IMR-90 (cell line): ENCODE measurements around the gene DDX31. TPM values are rescaled to one million over a fixed set of nuclear protein-coding genes. Genes with fewer than 3 reads are reported as not detected.

Source experiments
- ATAC-seq: fragments of 200-7000 bp; cut with Tn5 transposase; 2 replicates; pipeline ENCODE4 v1.9.1; 2020; ENCODE audit warnings: low read depth, mild to moderate bottlenecking, moderate library complexity
- BruUV-seq: library from RNA; stranded (reverse); fragments of 400-500 nt; replicated peaks from 2 replicates; lab custom pipeline; 2021; lab: Mats Ljungman, UMichigan
- CTCF ChIA-PET: fragments of 300-600 bp; formaldehyde crosslinking; extraction: SDS; loops from one replicate; lab custom pipeline; 2021; ENCODE audit warnings: antibody characterized with exemption; lab: Yijun Ruan, JAX
- POLR2A ChIA-PET: fragments of 300-600 bp; sonication (Branson Sonifier 250); formaldehyde crosslinking; loops from one replicate; lab custom pipeline; 2022; ENCODE audit warnings: antibody characterized with exemption; ENCODE audit not compliant: unreplicated experiment; lab: Charles Lee
- DNase-seq: peaks from one replicate; pipeline ENCODE4 v3.0.0; 2013
- H2AFZ ChIP-seq: replicated peaks from 2 replicates; pipeline ENCODE3; 2013; ENCODE audit warnings: low read length, mild to moderate bottlenecking; ENCODE audit not compliant: poor library complexity
- H2AK5ac ChIP-seq: 2 replicates; pipeline ENCODE4 v1.6.1; 2013; ENCODE audit warnings: low read depth, low read length, inconsistent platforms
- H2AK9ac ChIP-seq: replicated peaks from 2 replicates; pipeline ENCODE3; 2013; ENCODE audit warnings: mild to moderate bottlenecking, low read depth, low read length, moderate library complexity; ENCODE audit not compliant: poor library complexity
- H2BK120ac ChIP-seq: 2 replicates; pipeline ENCODE4 v1.6.1; 2013; ENCODE audit warnings: low read depth, low read length, inconsistent platforms
- H2BK15ac ChIP-seq: 3 replicates; pipeline ENCODE4 v1.6.1; 2013; ENCODE audit warnings: low read depth, low read length, inconsistent platforms
- H2BK20ac ChIP-seq: 2 replicates; pipeline ENCODE4 v1.6.1; 2013; ENCODE audit warnings: low read depth, mild to moderate bottlenecking, inconsistent platforms, low read length, moderate library complexity
- H2BK5ac ChIP-seq: 2 replicates; pipeline ENCODE4 v1.6.1; 2013; ENCODE audit warnings: mild to moderate bottlenecking, low read depth, low read length, inconsistent platforms; ENCODE audit not compliant: poor library complexity, severe bottlenecking
- H3K14ac ChIP-seq: replicated peaks from 2 replicates; pipeline ENCODE4 v1.6.1; 2013; ENCODE audit warnings: low read depth, low read length, inconsistent platforms
- H3K18ac ChIP-seq: 2 replicates; pipeline ENCODE4 v1.6.1; 2013; ENCODE audit warnings: low read depth, low read length, control low read depth
- H3K23ac ChIP-seq: 2 replicates; pipeline ENCODE4 v1.6.1; 2013; ENCODE audit warnings: low read depth, low read length, inconsistent platforms
- H3K27ac ChIP-seq: 2 replicates; pipeline ENCODE4 v1.5.1; 2013; ENCODE audit warnings: mild to moderate bottlenecking, control low read depth, low read length; ENCODE audit not compliant: insufficient read depth
- H3K27me3 ChIP-seq: 2 replicates; pipeline ENCODE4 v1.6.1; 2013; ENCODE audit warnings: low read length; ENCODE audit not compliant: control insufficient read depth, insufficient read depth
- H3K36me3 ChIP-seq: 2 replicates; pipeline ENCODE4 v1.6.1; 2013; ENCODE audit warnings: low read length, mixed read lengths; ENCODE audit not compliant: control insufficient read depth, insufficient read depth
- H3K4ac ChIP-seq: 2 replicates; pipeline ENCODE4 v1.6.1; 2013; ENCODE audit warnings: low read depth, low read length, inconsistent platforms
- H3K4me1 ChIP-seq: 2 replicates; pipeline ENCODE4 v1.6.1; 2013; ENCODE audit warnings: low read length, mixed read lengths; ENCODE audit not compliant: control insufficient read depth, insufficient read depth
- H3K4me2 ChIP-seq: 2 replicates; pipeline ENCODE4 v1.6.1; 2013; ENCODE audit warnings: low read depth, mild to moderate bottlenecking, control low read depth, low read length, moderate library complexity
- H3K4me3 ChIP-seq: 2 replicates; pipeline ENCODE4 v1.5.1; 2013; ENCODE audit warnings: low read depth, mild to moderate bottlenecking, control low read depth, low read length, moderate library complexity; ENCODE audit not compliant: insufficient read depth
- H3K56ac ChIP-seq: 2 replicates; pipeline ENCODE4 v1.6.1; 2013; ENCODE audit warnings: low read length, inconsistent platforms; ENCODE audit not compliant: insufficient read depth; ENCODE audit errors: extremely low read depth
- H3K79me1 ChIP-seq, 2 experiments: 2 replicates each; pipeline ENCODE4 v1.6.1; 2013; ENCODE audit warnings: low read length in 2 of 2, inconsistent platforms in 1 of 2, low read depth in 1 of 2
- H3K9ac ChIP-seq: 2 replicates; pipeline ENCODE4 v1.6.1; 2013; ENCODE audit warnings: low read depth, low read length, control low read depth
- H3K9me1 ChIP-seq: 2 replicates; pipeline ENCODE4 v1.6.1; 2013; ENCODE audit warnings: low read length, inconsistent platforms; ENCODE audit not compliant: insufficient read depth
- H3K9me3 ChIP-seq: 2 replicates; pipeline ENCODE4 v1.6.1; 2013; ENCODE audit warnings: low read length; ENCODE audit not compliant: control insufficient read depth, insufficient read depth
- H4K20me1 ChIP-seq: 2 replicates; pipeline ENCODE4 v1.6.1; 2013; ENCODE audit warnings: low read length, inconsistent platforms; ENCODE audit not compliant: insufficient read depth
- H4K5ac ChIP-seq: 2 replicates; pipeline ENCODE4 v1.6.1; 2013; ENCODE audit warnings: mild to moderate bottlenecking, low read depth, low read length, control low read depth
- H4K8ac ChIP-seq, 2 experiments: 2 replicates each; pipeline ENCODE4 v1.6.1; 2013; ENCODE audit warnings: low read depth in 2 of 2, low read length in 2 of 2, control low read depth in 1 of 2, inconsistent platforms in 1 of 2
- H4K91ac ChIP-seq: 2 replicates; pipeline ENCODE4 v1.6.1; 2013; ENCODE audit warnings: low read depth, low read length, inconsistent platforms; ENCODE audit not compliant: insufficient read depth
- BHLHE40 ChIP-seq: fragments of 150-350 bp; IDR thresholded peaks from 2 replicates; pipeline ENCODE4 v1.6.1; 2016; ENCODE audit warnings: mild to moderate bottlenecking, low read depth, low read length
- CEBPB ChIP-seq: IDR thresholded peaks from 2 replicates; pipeline ENCODE4 v1.6.1; 2012; ENCODE audit warnings: low read depth, low read length, improper control_type of control experiment
- CHD1 ChIP-seq: IDR thresholded peaks from 2 replicates; pipeline ENCODE4 v1.6.1; 2012; ENCODE audit warnings: low read depth, low read length, improper control_type of control experiment
- FOS ChIP-seq: fragments of 150-350 bp; IDR thresholded peaks from 2 replicates; pipeline ENCODE4 v1.6.1; 2016; ENCODE audit warnings: low read depth, low read length
- MAFK ChIP-seq: IDR thresholded peaks from 2 replicates; pipeline ENCODE4 v1.6.1; 2012; ENCODE audit warnings: low read depth, low read length, improper control_type of control experiment
- MXI1 ChIP-seq: IDR thresholded peaks from 2 replicates; pipeline ENCODE4 v1.6.1; 2012; ENCODE audit warnings: low read depth, mild to moderate bottlenecking, low read length, moderate library complexity, borderline replicate concordance
- RAD21 ChIP-seq: IDR thresholded peaks from 2 replicates; pipeline ENCODE4 v1.6.1; 2012; ENCODE audit warnings: low read length, improper control_type of control experiment
- RCOR1 ChIP-seq: IDR thresholded peaks from 2 replicates; pipeline ENCODE4 v1.6.1; 2012; ENCODE audit warnings: mild to moderate bottlenecking, low read length, improper control_type of control experiment; ENCODE audit not compliant: insufficient replicate concordance
- SMC3 ChIP-seq: fragments of 150-350 bp; IDR thresholded peaks from 2 replicates; pipeline ENCODE4 v1.6.1; 2016; ENCODE audit warnings: low read depth, mild to moderate bottlenecking, antibody characterized with exemption, low read length, moderate library complexity
- WGBS, 2 experiments: methylation state at CpG; one replicate each; pipeline versions ENCODE4 v1.1.5 to v1.1.7; 2013; ENCODE audit warnings: missing lambda C conversion rate in 2 of 2; ENCODE audit not compliant: insufficient read length in 1 of 2; ENCODE audit errors: extremely low coverage in 2 of 2; 5-methylcytosine and 5-hydroxymethylcytosine counted together
- dilution Hi-C: fragments of 300-500 bp; cut with HindIII; formaldehyde crosslinking; loops from one replicate; pipeline ENCODE4 v1.14.3; 2018; ENCODE audit warnings: low sequenced_read_pairs; ENCODE audit not compliant: unreplicated experiment
- in situ Hi-C: fragments of 300-500 bp; cut with MboI; formaldehyde crosslinking; loops from 3 replicates; pipeline ENCODE4 v1.14.3; 2019; ENCODE audit warnings: low sequenced_read_pairs, inconsistent platforms, mixed read lengths
- intact Hi-C: fragments of 100-400 bp; cut with micrococcal nuclease; formaldehyde crosslinking; loops from 2 replicates; pipeline ENCODE4 v1.10.0; 2022
- polyA plus RNA-seq, 3 experiments: library from polyadenylated mRNA; depleted of rRNA; stranded (reverse); fragments of >200 nt; gene quantifications; 2 replicates each; pipeline ENCODE4 v1.2.3, GENCODE V29; 2012; ENCODE audit warnings: low replicate concordance in 1 of 3
- total RNA-seq: library from RNA; depleted of rRNA; stranded (reverse); fragments of >200 nt; gene quantifications from 2 replicates; pipeline ENCODE4 v1.2.3, GENCODE V29; 2012
- TF ChIP-seq, protein P1 (sequence below): fragments of 150-350 bp; IDR thresholded peaks from 2 replicates; pipeline ENCODE4 v1.6.1; 2017; ENCODE audit warnings: mild to moderate bottlenecking, antibody characterized with exemption, low read length, low read depth
- TF ChIP-seq, protein P2 (sequence below): fragments of 150-350 bp; IDR thresholded peaks from 2 replicates; pipeline ENCODE4 v1.6.1; 2016; ENCODE audit warnings: low read depth, mild to moderate bottlenecking, low read length, moderate library complexity, borderline replicate concordance

The DDX31 gene
- total and polyA plus RNA-seq, 2 of the 4 experiments (the other 2 are of a cell fraction), result 10.7 to 14.0 TPM

DNA sequence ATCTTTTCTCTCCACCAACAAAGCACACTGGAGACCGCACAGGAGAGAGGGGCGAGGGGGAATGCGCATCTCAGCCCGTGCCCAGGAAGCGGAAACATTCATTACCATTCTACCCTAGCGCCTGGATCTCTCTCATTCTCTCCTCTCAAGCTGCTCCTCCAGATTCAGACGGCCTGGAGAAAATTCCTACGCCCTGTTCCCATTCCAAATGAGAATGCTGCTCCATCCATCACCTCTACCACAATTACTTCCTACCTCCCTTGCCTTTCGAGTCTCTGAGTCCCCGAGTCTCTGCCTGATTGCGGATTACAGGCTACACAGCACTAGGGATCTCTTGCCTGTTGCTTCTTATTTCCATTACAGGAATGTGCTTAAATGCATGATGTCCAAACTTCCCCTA is 6.7 kb downstream of the DDX31 start:
- DNase-seq, result no peak
- peaks cover 18 to 56% of the 10 kb centered on the region in 2 experiments for H3K79me1 ChIP-seq
- H4K8ac ChIP-seq, result no peak overlapping the region
- no peak overlapping the region for H3K23ac ChIP-seq
- H3K36me3 ChIP-seq, result peaks cover 24% of the 10 kb centered on the region
- H3K14ac ChIP-seq, result no peak overlapping the region
- no peak overlapping the region for H2AK9ac ChIP-seq
- CTCF ChIA-PET, result no interaction called here
- peaks cover 7% of the 10 kb centered on the region; the same call in 1 of the 2 replicates for H3K9me1 ChIP-seq
- no peak overlapping the region for H2BK20ac ChIP-seq
- in situ Hi-C loops (no loop called here), dilution Hi-C loops (no loop called here), intact Hi-C loops (no loop called here)
- no peak overlapping the region for H3K18ac ChIP-seq
- H4K20me1 ChIP-seq, result peaks cover 18% of the 10 kb centered on the region
- H2BK15ac ChIP-seq, result no peak overlapping the region
- no peak overlapping the region for H3K4me3 ChIP-seq
- H3K9ac ChIP-seq, result no peak overlapping the region
- 69% methylated on average over 7 of the region's 11 CpGs; no CpG with 5 or more reads in 1 of the 2 experiments for WGBS, 2 experiments
- H2BK120ac ChIP-seq, result no peak overlapping the region
- H3K27ac ChIP-seq, result no peak overlapping the region
- ATAC-seq, result no peak
- no peak overlapping the region for H3K4me2 ChIP-seq
- H4K91ac ChIP-seq, result no peak overlapping the region
- no peaks in the 10 kb centered on the region for H3K9me3 ChIP-seq
- no peak for TF ChIP-seq MAFK
- TF ChIP-seq BHLHE40, result no peak
- no peak for TF ChIP-seq CHD1
- no peak for TF ChIP-seq FOS
- TF ChIP-seq, protein P1, sequence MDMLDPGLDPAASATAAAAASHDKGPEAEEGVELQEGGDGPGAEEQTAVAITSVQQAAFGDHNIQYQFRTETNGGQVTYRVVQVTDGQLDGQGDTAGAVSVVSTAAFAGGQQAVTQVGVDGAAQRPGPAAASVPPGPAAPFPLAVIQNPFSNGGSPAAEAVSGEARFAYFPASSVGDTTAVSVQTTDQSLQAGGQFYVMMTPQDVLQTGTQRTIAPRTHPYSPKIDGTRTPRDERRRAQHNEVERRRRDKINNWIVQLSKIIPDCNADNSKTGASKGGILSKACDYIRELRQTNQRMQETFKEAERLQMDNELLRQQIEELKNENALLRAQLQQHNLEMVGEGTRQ, result no peak
- TF ChIP-seq MXI1, result no peak
- TF ChIP-seq SMC3, result no peak
- TF ChIP-seq RCOR1, result no peak
- TF ChIP-seq, protein P2, sequence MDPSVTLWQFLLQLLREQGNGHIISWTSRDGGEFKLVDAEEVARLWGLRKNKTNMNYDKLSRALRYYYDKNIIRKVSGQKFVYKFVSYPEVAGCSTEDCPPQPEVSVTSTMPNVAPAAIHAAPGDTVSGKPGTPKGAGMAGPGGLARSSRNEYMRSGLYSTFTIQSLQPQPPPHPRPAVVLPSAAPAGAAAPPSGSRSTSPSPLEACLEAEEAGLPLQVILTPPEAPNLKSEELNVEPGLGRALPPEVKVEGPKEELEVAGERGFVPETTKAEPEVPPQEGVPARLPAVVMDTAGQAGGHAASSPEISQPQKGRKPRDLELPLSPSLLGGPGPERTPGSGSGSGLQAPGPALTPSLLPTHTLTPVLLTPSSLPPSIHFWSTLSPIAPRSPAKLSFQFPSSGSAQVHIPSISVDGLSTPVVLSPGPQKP, result no peak
- TF ChIP-seq CEBPB, result no peak
- TF ChIP-seq RAD21, result no peak
- no peak overlapping the region for H2BK5ac ChIP-seq
- no peak overlapping the region for H2AFZ ChIP-seq
- POLR2A ChIA-PET, result no interaction called here
- no peak overlapping the region for H3K56ac ChIP-seq
- BruUV-seq, result no TSS peak
- H4K5ac ChIP-seq, result no peak overlapping the region
- H2AK5ac ChIP-seq, result no peak overlapping the region
- H3K4me1 ChIP-seq, result no peaks in the 10 kb centered on the region
- no peaks in the 10 kb centered on the region for H3K27me3 ChIP-seq
- H3K4ac ChIP-seq, result no peak overlapping the region
